Neutrophil (primary cell): ENCODE results near the gene BRI3BP.
A peak's percentile ranks its signal among the peaks of the same experiment; 100 is the strongest.
"Not testable (repeated sequence)": the region's sequence is repeated elsewhere in the genome, so short reads cannot be mapped to it uniquely, and the experiment has no call there.

Experiments used
- H3K27ac ChIP-seq: fragments of 200-600 bp; sonication (generic); 2 replicates; pipeline ENCODE4 v1.5.1; 2016; ENCODE audit warnings: mild to moderate bottlenecking, moderate library complexity
- H3K27me3 ChIP-seq: fragments of 200-600 bp; sonication (generic); 2 replicates; pipeline ENCODE4 v1.6.0; 2016; ENCODE audit warnings: mild to moderate bottlenecking
- H3K36me3 ChIP-seq: fragments of 200-600 bp; sonication (generic); 2 replicates; pipeline ENCODE4 v1.5.1; 2017
- H3K4me1 ChIP-seq, 2 experiments: fragments of 200-600 bp in 1 of 2; sonication (generic) in 1 of 2; 1 replicate in 1 of 2; 2 replicates in 1 of 2; pipeline versions ENCODE4 v1.5.1 to v1.6.1; 2013 to 2016; ENCODE audit warnings: low read depth in 1 of 2, low read length in 1 of 2, mild to moderate bottlenecking in 1 of 2, moderate library complexity in 1 of 2; ENCODE audit not compliant: control insufficient read depth in 1 of 2, insufficient read depth in 1 of 2
- H3K4me3 ChIP-seq, 2 experiments: fragments of 200-600 bp in 1 of 2; sonication (generic) in 1 of 2; 1 replicate in 1 of 2; 2 replicates in 1 of 2; pipeline ENCODE4 v1.5.1; 2013 to 2016; ENCODE audit warnings: low read depth in 1 of 2, low read length in 1 of 2, mild to moderate bottlenecking in 1 of 2, moderate library complexity in 1 of 2
- H3K9me3 ChIP-seq: fragments of 200-600 bp; sonication (generic); 2 replicates; pipeline ENCODE4 v1.5.1; 2016
- CTCF ChIP-seq: fragments of 200-600 bp; sonication (generic); IDR thresholded peaks from 2 replicates; pipeline ENCODE4 v1.5.1; 2016; ENCODE audit warnings: antibody characterized with exemption

BRI3BP gene

GRCh38 chr12:124975276-124975675, 18.2 kb upstream of the BRI3BP start:
- Histone ChIP-seq H3K27me3 (no peaks in the 10 kb centered on the region), H3K4me3 (no peak overlapping the region), H3K27ac (no peak overlapping the region), H3K4me1 (no peaks in the 10 kb centered on the region), H3K9me3 (no peaks in the 10 kb centered on the region), H3K36me3 (peaks cover 66% of the 10 kb centered on the region)
- TF ChIP-seq CTCF, result no peak

- no peaks in the 10 kb centered on the region for H3K9me3 ChIP-seq
- no peaks in the 10 kb centered on the region for H3K27me3 ChIP-seq
- H3K27ac ChIP-seq, result no peak overlapping the region
- no peaks in the 10 kb centered on the region for H3K4me1 ChIP-seq
- H3K4me3 ChIP-seq, result no peak overlapping the region
- peaks cover 64% of the 10 kb centered on the region for H3K36me3 ChIP-seq
- TF ChIP-seq CTCF, result no peak
Observed at GRCh38 chr12:124976999-124977398, 16.4 kb upstream of the BRI3BP start.

GRCh38 chr12:124979568-124979967, 13.9 kb upstream of the BRI3BP start:
- Histone ChIP-seq H3K27ac (no peak overlapping the region), H3K4me1 (no peaks in the 10 kb centered on the region), H3K9me3 (no peaks in the 10 kb centered on the region), H3K4me3 (no peak overlapping the region), H3K27me3 (no peaks in the 10 kb centered on the region), H3K36me3 (peaks cover 54% of the 10 kb centered on the region)
- TF ChIP-seq CTCF, result no peak

GRCh38 chr12:124980098-124980892, 13.2 kb upstream of the BRI3BP start:
- no peak overlapping the region for H3K4me3 ChIP-seq
- no peaks in the 10 kb centered on the region for H3K27me3 ChIP-seq
- no peaks in the 10 kb centered on the region for H3K4me1 ChIP-seq
- no peak overlapping the region for H3K27ac ChIP-seq
- no peaks in the 10 kb centered on the region for H3K9me3 ChIP-seq
- peaks cover 53% of the 10 kb centered on the region for H3K36me3 ChIP-seq
- TF ChIP-seq CTCF, result no peak

- H3K4me1 ChIP-seq, result peaks cover 7 to 11% of the 10 kb centered on the region in 2 experiments
- H3K36me3 ChIP-seq, H3K27ac ChIP-seq, H3K9me3 ChIP-seq, H3K4me3 ChIP-seq, H3K27me3 ChIP-seq: not testable (repeated sequence)
Observed at GRCh38 chr12:124986876-124987275, 6.6 kb upstream of the BRI3BP start.

GRCh38 chr12:124992874-124993625, 395 bp upstream of the BRI3BP start:
- H3K36me3 ChIP-seq, result no peaks in the 10 kb centered on the region
- H3K4me1 ChIP-seq, result peaks cover 50 to 56% of the 10 kb centered on the region in 2 experiments
- H3K27ac ChIP-seq, result peak overlapping the region; percentile 85
- H3K9me3 ChIP-seq, result no peaks in the 10 kb centered on the region
- H3K27me3 ChIP-seq, result no peaks in the 10 kb centered on the region
- no peak for TF ChIP-seq CTCF
- peak overlapping the region; percentile 66 to 93 for H3K4me3 ChIP-seq
